ENCODE results near the gene CELF2.

CELF2 gene

DNA sequence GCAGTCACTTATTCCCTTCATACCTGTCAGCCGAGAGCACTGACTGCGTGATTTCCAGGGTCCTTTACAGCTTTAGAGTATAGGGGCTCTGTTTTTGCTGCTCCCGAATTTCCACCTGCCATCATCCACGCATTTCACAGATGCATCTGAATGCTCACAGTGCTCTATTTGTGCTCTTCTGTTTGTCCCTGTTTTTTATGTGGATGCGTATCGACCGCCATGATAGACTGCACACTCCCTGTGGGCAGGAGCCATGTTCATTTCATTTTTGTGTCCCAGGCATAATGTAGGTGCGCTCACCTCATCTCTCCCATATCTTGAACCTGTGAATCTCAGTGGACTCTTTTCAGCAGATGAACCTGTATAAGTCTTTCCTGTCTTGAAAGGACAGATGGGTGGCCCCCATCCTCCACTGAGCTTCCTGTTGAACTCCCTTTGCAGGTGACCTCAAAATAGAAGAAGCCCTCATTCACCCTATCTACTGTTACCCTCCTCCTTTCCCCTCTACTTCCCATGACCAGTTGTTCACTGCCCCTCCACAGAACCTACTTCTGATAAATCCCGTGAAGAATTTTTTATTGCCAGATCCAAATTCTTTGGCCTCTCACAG lies 228.4 kb downstream of the CELF2 start:
- H3K36me3 ChIP-seq (ENCODE audit: control insufficient read depth in 2 of 2, insufficient read depth in 1 of 2, low read length in 2 of 2) = no peaks in the 10 kb centered on the region
- H3K4me3 ChIP-seq (ENCODE audit: low read depth, low read length) = no peak overlapping the region
- ChIA-PET CTCF (no interaction called here), POLR2A (no interaction called here)
- no peaks in the 10 kb centered on the region for H3K4me1 ChIP-seq (ENCODE audit: control insufficient read depth, insufficient read depth, low read length)
- H3K27ac ChIP-seq (ENCODE audit: extremely low read depth, low read depth, low read length) = no peak overlapping the region
- no peaks in the 10 kb centered on the region for H3K9me3 ChIP-seq (ENCODE audit: control insufficient read depth, insufficient read depth, low read depth, low read length)
- TF ChIP-seq, protein P1, sequence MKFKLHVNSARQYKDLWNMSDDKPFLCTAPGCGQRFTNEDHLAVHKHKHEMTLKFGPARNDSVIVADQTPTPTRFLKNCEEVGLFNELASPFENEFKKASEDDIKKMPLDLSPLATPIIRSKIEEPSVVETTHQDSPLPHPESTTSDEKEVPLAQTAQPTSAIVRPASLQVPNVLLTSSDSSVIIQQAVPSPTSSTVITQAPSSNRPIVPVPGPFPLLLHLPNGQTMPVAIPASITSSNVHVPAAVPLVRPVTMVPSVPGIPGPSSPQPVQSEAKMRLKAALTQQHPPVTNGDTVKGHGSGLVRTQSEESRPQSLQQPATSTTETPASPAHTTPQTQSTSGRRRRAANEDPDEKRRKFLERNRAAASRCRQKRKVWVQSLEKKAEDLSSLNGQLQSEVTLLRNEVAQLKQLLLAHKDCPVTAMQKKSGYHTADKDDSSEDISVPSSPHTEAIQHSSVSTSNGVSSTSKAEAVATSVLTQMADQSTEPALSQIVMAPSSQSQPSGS (tag by site-specific recombination; IDR thresholded peaks at IDR 0.05; ENCODE audit: low read depth) = no peak
- no peak for TF ChIP-seq ZNF341 (tag by site-specific recombination; IDR thresholded peaks at IDR 0.05; ENCODE audit: low read depth)
- TF ChIP-seq ZNF629 (tag by site-specific recombination; IDR thresholded peaks at IDR 0.05) = no peak
- TF ChIP-seq ZBTB1 (tag by site-specific recombination; IDR thresholded peaks at IDR 0.05) = no peak
- no peak for TF ChIP-seq ZSCAN30 (tag by site-specific recombination; IDR thresholded peaks at IDR 0.05)
- TF ChIP-seq, protein P2, sequence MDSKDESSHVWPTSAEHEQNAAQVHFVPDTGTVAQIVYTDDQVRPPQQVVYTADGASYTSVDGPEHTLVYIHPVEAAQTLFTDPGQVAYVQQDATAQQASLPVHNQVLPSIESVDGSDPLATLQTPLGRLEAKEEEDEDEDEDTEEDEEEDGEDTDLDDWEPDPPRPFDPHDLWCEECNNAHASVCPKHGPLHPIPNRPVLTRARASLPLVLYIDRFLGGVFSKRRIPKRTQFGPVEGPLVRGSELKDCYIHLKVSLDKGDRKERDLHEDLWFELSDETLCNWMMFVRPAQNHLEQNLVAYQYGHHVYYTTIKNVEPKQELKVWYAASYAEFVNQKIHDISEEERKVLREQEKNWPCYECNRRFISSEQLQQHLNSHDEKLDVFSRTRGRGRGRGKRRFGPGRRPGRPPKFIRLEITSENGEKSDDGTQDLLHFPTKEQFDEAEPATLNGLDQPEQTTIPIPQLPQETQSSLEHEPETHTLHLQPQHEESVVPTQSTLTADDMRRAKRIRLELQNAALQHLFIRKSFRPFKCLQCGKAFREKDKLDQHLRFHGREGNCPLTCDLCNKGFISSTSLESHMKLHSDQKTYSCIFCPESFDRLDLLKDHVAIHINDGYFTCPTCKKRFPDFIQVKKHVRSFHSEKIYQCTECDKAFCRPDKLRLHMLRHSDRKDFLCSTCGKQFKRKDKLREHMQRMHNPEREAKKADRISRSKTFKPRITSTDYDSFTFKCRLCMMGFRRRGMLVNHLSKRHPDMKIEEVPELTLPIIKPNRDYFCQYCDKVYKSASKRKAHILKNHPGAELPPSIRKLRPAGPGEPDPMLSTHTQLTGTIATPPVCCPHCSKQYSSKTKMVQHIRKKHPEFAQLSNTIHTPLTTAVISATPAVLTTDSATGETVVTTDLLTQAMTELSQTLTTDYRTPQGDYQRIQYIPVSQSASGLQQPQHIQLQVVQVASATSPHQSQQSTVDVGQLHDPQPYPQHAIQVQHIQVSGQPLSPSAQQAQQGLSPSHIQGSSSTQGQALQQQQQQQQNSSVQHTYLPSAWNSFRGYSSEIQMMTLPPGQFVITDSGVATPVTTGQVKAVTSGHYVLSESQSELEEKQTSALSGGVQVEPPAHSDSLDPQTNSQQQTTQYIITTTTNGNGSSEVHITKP (tag by site-specific recombination; IDR thresholded peaks at IDR 0.05) = no peak
- no peak for TF ChIP-seq EGR2 (tag by site-specific recombination; IDR thresholded peaks at IDR 0.05; ENCODE audit: low read depth)
- TF ChIP-seq ZNF214 (tag by site-specific recombination; IDR thresholded peaks at IDR 0.05; ENCODE audit: borderline replicate concordance) = no peak
- no peak for TF ChIP-seq ZNF121 (tag by site-specific recombination; IDR thresholded peaks at IDR 0.05)
- no peak for TF ChIP-seq ZNF184 (tag by site-specific recombination; IDR thresholded peaks at IDR 0.05)
- no peak for TF ChIP-seq GLI4 (tag by site-specific recombination; IDR thresholded peaks at IDR 0.05)
- TF ChIP-seq ZIC2 (tag by site-specific recombination; IDR thresholded peaks at IDR 0.05) = no peak
- TF ChIP-seq ZNF654 (tag by site-specific recombination; IDR thresholded peaks at IDR 0.05; ENCODE audit: low read depth) = no peak
- no peak for TF ChIP-seq ZNF707 (tag by site-specific recombination; IDR thresholded peaks at IDR 0.05)
- TF ChIP-seq ZNF266 (tag by site-specific recombination; IDR thresholded peaks at IDR 0.05; ENCODE audit: low read depth) = no peak
- TF ChIP-seq PRDM1 (tag by site-specific recombination; IDR thresholded peaks at IDR 0.05) = no peak
- no peak for TF ChIP-seq ZNF433 (tag by site-specific recombination; IDR thresholded peaks at IDR 0.05; ENCODE audit: low read depth)
- TF ChIP-seq ZNF501 (tag by site-specific recombination; IDR thresholded peaks at IDR 0.05) = no peak
- no peak for TF ChIP-seq ZNF146 (tag by site-specific recombination; IDR thresholded peaks at IDR 0.05)

DNA sequence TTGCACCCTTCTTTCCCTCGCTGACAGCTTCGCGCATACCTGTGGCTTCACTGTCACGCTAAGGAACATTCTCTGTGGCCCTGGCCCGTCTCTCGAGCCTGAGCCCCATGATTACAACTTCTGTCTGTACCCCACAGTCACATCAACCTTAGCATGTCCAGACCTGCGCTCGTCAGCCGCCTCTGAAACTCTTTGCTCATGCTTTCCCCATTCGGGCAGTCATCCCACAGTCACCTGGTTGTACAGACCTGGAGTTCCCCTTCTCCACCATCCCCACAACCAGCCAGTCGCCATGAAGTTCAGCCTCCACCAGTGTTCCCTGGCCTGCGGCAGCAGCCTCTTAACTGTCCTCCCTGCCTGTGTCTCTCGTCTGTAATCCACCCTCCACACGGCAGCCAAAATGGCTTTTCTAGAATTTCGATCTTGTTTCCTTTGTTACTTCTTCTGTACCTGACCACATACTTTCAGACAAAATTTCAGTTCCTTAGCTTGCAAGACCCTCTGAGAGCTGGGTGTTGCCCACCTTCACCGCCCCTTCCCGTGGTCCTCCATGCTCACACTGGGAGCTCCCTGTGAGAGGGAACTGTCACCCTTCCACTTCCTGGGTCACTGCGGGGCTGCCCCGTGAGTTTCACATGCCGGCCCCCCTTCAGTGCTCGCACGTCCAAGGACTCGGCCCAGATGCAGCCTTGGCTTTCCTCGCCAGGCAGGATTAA lies 229.2 kb downstream of the CELF2 start:
- Histone ChIP-seq H3K9me3 (ENCODE audit: control insufficient read depth, insufficient read depth, low read depth, low read length) (no peaks in the 10 kb centered on the region), H3K4me3 (ENCODE audit: low read depth, low read length) (no peak overlapping the region), H3K4me1 (ENCODE audit: control insufficient read depth, insufficient read depth, low read length) (no peaks in the 10 kb centered on the region), H3K36me3 (ENCODE audit: control insufficient read depth in 2 of 2, insufficient read depth in 1 of 2, low read length in 2 of 2) (no peaks in the 10 kb centered on the region), H3K27ac (ENCODE audit: extremely low read depth, low read depth, low read length) (no peak overlapping the region)
- POLR2A ChIA-PET = no interaction called here
- TF ChIP-seq SCRT2 (tag by site-specific recombination; IDR thresholded peaks at IDR 0.05) (0 out of 2 replicates have a peak, but pooled peaks have one; percentile 24), ZNF596 (tag by site-specific recombination; IDR thresholded peaks at IDR 0.05) (no peak)
- TF ChIP-seq, protein P3, sequence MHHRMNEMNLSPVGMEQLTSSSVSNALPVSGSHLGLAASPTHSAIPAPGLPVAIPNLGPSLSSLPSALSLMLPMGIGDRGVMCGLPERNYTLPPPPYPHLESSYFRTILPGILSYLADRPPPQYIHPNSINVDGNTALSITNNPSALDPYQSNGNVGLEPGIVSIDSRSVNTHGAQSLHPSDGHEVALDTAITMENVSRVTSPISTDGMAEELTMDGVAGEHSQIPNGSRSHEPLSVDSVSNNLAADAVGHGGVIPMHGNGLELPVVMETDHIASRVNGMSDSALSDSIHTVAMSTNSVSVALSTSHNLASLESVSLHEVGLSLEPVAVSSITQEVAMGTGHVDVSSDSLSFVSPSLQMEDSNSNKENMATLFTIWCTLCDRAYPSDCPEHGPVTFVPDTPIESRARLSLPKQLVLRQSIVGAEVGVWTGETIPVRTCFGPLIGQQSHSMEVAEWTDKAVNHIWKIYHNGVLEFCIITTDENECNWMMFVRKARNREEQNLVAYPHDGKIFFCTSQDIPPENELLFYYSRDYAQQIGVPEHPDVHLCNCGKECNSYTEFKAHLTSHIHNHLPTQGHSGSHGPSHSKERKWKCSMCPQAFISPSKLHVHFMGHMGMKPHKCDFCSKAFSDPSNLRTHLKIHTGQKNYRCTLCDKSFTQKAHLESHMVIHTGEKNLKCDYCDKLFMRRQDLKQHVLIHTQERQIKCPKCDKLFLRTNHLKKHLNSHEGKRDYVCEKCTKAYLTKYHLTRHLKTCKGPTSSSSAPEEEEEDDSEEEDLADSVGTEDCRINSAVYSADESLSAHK (tag by site-specific recombination; IDR thresholded peaks at IDR 0.05) = no peak
- CTCF ChIA-PET = no interaction called here
